PC-9 (cell line): ENCODE measurements around the gene GRM7. TPM values are rescaled to one million over a fixed set of nuclear protein-coding genes. Genes with fewer than 3 reads are reported as not detected.

Source experiments
- BruUV-seq: library from RNA; stranded (reverse); fragments of 400-500 nt; replicated peaks from 2 replicates; lab custom pipeline; 2021; lab: Mats Ljungman, UMichigan
- CTCF ChIA-PET: fragments of 300-600 bp; sonication (Branson Sonifier 250); formaldehyde crosslinking; loops from one replicate; lab custom pipeline; 2022; ENCODE audit warnings: antibody characterized with exemption; lab: Charles Lee
- POLR2A ChIA-PET: fragments of 300-600 bp; sonication (Branson Sonifier 250); formaldehyde crosslinking; loops from one replicate; lab custom pipeline; 2022; ENCODE audit warnings: antibody characterized with exemption; ENCODE audit not compliant: unreplicated experiment; lab: Charles Lee
- DNase-seq, 2 experiments: peaks; one replicate each; pipeline versions ENCODE4 v3.0.0 to v3.0.0-alpha.2; 2015 to 2022; ENCODE audit warnings: mixed read lengths in 1 of 2
- H2AFZ ChIP-seq: fragments of 200-600 bp; sonication (generic); 2 replicates; pipeline ENCODE4 v1.8.1; 2017; ENCODE audit warnings: antibody characterized with exemption
- H3F3A ChIP-seq: fragments of 200-600 bp; sonication (generic); 2 replicates; pipeline ENCODE4 v1.8.1; 2017; ENCODE audit warnings: antibody characterized with exemption, mild to moderate bottlenecking, low read depth; ENCODE audit not compliant: insufficient read depth
- H3K27ac ChIP-seq: fragments of 200-600 bp; sonication (generic); 2 replicates; pipeline ENCODE4 v1.6.1; 2016; ENCODE audit warnings: mixed run types
- H3K27me3 ChIP-seq: fragments of 200-600 bp; sonication (generic); 2 replicates; pipeline ENCODE4 v1.6.1; 2016; ENCODE audit warnings: low read depth, mixed run types; ENCODE audit not compliant: insufficient read depth
- H3K36me3 ChIP-seq: fragments of 200-600 bp; sonication (generic); 2 replicates; pipeline ENCODE4 v1.6.1; 2016; ENCODE audit warnings: low read depth, mixed run types
- H3K4me1 ChIP-seq: fragments of 200-600 bp; sonication (generic); replicated peaks from 2 replicates; pipeline ENCODE4 v1.6.1; 2016; ENCODE audit warnings: mixed run types; ENCODE audit not compliant: insufficient read depth
- H3K4me2 ChIP-seq: fragments of 200-600 bp; sonication (generic); 2 replicates; pipeline ENCODE4 v1.6.1; 2017; ENCODE audit warnings: mixed run types
- H3K4me3 ChIP-seq: fragments of 200-600 bp; sonication (generic); 2 replicates; pipeline ENCODE4 v1.6.1; 2016; ENCODE audit warnings: mixed run types
- H3K79me2 ChIP-seq: fragments of 200-600 bp; sonication (generic); 2 replicates; pipeline ENCODE4 v1.6.1; 2017; ENCODE audit warnings: low read depth, mixed run types
- H3K9me2 ChIP-seq: fragments of 200-600 bp; sonication (generic); 2 replicates; pipeline ENCODE4 v1.8.1; 2017; ENCODE audit warnings: mild to moderate bottlenecking; ENCODE audit not compliant: insufficient read depth
- H3K9me3 ChIP-seq: fragments of 200-600 bp; sonication (generic); 2 replicates; pipeline ENCODE4 v1.8.1; 2016; ENCODE audit warnings: low read depth; ENCODE audit not compliant: insufficient read depth
- H4K20me1 ChIP-seq: fragments of 200-600 bp; sonication (generic); 2 replicates; pipeline ENCODE4 v1.8.1; 2017; ENCODE audit not compliant: insufficient read depth
- EZH2 ChIP-seq: fragments of 200-600 bp; sonication (generic); IDR thresholded peaks from 2 replicates; pipeline ENCODE4 v1.8.0; 2017; ENCODE audit warnings: antibody characterized with exemption, low read depth
- intact Hi-C: fragments of 100-400 bp; cut with micrococcal nuclease; formaldehyde crosslinking; loops from one replicate; pipeline ENCODE4 v1.10.0; 2022; ENCODE audit not compliant: unreplicated experiment
- total RNA-seq: library from RNA; stranded (reverse); gene quantifications from 2 replicates; pipeline ENCODE4 v1.2.3, GENCODE V29; 2021
- TF ChIP-seq, protein P1 (sequence below): fragments of 200-600 bp; sonication (generic); conservative IDR thresholded peaks from 2 replicates; pipeline ENCODE4 v1.6.1; 2017; ENCODE audit warnings: mixed run types, antibody characterized with exemption, mild to moderate bottlenecking, moderate library complexity

GRM7 gene
- total RNA-seq, 1 experiment from 2014 or later: not detected

DNA sequence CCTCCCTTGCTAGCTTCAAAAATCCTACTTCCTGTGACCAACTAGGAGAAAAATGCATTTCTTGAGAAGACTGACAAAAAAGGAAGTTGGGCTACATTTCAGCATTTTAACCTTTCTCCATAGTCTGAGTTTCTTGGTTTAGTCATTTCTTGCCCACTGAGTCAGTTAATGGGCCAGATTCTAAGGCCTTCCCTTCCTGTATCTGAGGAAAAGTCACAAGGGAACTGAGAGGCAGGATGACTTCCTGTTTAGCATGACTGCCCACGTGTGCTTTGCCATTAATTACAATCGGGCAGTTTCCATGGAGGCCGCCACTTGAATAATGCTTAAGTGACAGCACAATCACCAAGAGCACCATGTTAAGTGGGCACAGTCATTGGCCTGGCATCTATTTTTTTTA is 846.3 kb downstream of the GRM7 start:
- no peak for DNase-seq
- ChIA-PET POLR2A (no interaction called here), CTCF (no interaction called here)
- Histone ChIP-seq H4K20me1 (no peaks in the 10 kb centered on the region), H3K36me3 (no peaks in the 10 kb centered on the region), H3K4me3 (no peak overlapping the region), H3K9me3 (no peaks in the 10 kb centered on the region), H2AFZ (no peak overlapping the region), H3K9me2 (no peaks in the 10 kb centered on the region), H3K79me2 (no peaks in the 10 kb centered on the region), H3K27me3 (no peaks in the 10 kb centered on the region), H3K4me2 (no peak overlapping the region), H3F3A (no peaks in the 10 kb centered on the region), H3K27ac (no peak overlapping the region), H3K4me1 (no peaks in the 10 kb centered on the region)
- TF ChIP-seq EZH2: no peak
- TF ChIP-seq, protein P1, sequence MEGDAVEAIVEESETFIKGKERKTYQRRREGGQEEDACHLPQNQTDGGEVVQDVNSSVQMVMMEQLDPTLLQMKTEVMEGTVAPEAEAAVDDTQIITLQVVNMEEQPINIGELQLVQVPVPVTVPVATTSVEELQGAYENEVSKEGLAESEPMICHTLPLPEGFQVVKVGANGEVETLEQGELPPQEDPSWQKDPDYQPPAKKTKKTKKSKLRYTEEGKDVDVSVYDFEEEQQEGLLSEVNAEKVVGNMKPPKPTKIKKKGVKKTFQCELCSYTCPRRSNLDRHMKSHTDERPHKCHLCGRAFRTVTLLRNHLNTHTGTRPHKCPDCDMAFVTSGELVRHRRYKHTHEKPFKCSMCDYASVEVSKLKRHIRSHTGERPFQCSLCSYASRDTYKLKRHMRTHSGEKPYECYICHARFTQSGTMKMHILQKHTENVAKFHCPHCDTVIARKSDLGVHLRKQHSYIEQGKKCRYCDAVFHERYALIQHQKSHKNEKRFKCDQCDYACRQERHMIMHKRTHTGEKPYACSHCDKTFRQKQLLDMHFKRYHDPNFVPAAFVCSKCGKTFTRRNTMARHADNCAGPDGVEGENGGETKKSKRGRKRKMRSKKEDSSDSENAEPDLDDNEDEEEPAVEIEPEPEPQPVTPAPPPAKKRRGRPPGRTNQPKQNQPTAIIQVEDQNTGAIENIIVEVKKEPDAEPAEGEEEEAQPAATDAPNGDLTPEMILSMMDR: no peak
- no TSS peak for BruUV-seq
- intact Hi-C loops: no loop called here

DNA sequence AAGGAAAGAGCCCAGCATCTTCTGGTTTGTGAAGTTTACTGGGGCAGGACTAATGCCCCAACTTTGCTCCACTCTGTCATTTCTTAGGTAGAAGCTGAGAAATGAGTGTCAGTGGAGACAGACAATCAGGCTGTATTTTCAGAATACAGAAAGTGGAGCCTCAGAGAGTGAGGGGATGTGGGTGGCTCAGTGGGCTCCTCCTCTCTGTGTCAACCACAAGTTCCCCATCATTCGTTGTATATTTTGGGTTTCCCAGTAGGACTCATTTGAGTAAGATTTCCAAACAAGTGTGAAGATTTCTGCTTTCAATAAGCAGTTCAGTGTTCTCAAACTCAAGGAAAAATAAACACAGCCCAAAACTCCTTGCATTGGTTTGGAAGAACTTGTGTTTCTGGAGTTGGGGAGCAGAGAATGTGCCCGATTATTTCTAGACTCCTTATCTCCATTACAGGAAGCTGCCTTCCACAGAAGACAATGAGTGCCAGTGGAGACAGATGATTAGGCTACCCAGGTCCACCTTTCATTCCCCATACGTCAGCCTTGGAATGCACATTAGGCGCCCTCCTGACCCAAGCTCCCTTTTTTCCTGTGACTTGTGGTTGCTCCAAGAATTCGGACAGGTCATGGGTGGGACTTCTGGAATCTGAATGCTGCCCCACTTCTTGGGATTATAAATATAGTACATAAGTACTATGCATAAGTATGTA is 848.6 kb downstream of the GRM7 start:
- Histone ChIP-seq H2AFZ (no peak overlapping the region), H4K20me1 (no peaks in the 10 kb centered on the region), H3K9me3 (no peaks in the 10 kb centered on the region), H3K4me3 (no peak overlapping the region), H3K4me2 (no peak overlapping the region), H3K79me2 (no peaks in the 10 kb centered on the region), H3K4me1 (no peaks in the 10 kb centered on the region), H3F3A (no peaks in the 10 kb centered on the region), H3K36me3 (no peaks in the 10 kb centered on the region), H3K27me3 (no peaks in the 10 kb centered on the region), H3K27ac (no peak overlapping the region), H3K9me2 (no peaks in the 10 kb centered on the region)
- ChIA-PET POLR2A (no interaction called here), CTCF (no interaction called here)
- TF ChIP-seq EZH2: no peak
- TF ChIP-seq, protein P1: no peak
- DNase-seq: no peak
- intact Hi-C loops: no loop called here
- BruUV-seq: no TSS peak

DNA sequence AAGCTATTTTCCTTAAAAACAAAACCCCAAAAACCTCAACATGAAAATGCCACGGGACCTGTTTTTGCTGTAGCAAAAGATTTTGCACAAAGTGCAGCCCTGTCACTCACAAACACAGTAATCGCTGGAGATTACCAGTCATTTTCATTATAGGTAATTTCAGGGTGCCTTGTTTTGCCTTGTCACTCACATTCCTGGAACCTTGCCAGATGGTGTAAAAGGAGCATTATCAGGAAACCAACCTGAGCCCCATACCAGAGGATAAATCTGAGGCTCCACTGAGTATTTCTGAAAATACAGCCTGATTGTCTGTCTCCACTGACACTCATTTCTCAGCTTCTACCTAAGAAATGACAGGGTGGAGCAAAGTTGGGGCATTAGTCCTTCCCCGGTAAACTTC is 849.4 kb downstream of the GRM7 start:
- POLR2A ChIA-PET: no interaction called here
- no peaks in the 10 kb centered on the region for H3K27me3 ChIP-seq
- H3K9me2 ChIP-seq: no peaks in the 10 kb centered on the region
- no peaks in the 10 kb centered on the region for H3K9me3 ChIP-seq
- no peaks in the 10 kb centered on the region for H4K20me1 ChIP-seq
- no peak overlapping the region for H3K4me3 ChIP-seq
- no peaks in the 10 kb centered on the region for H3K4me1 ChIP-seq
- BruUV-seq: no TSS peak
- CTCF ChIA-PET: no interaction called here
- H3K79me2 ChIP-seq: no peaks in the 10 kb centered on the region
- H2AFZ ChIP-seq: no peak overlapping the region
- no peak overlapping the region for H3K4me2 ChIP-seq
- H3K36me3 ChIP-seq: no peaks in the 10 kb centered on the region
- no peak for TF ChIP-seq EZH2
- TF ChIP-seq, protein P1: no peak
- H3F3A ChIP-seq: no peaks in the 10 kb centered on the region
- intact Hi-C loops: no loop called here
- no peak for DNase-seq
- no peak overlapping the region for H3K27ac ChIP-seq
